Activated naive CD4-positive, alpha-beta T cell treated with anti-CD3 and anti-CD28 coated beads for 36 hours (primary cell): ENCODE measurements around the gene CFAP74. TPM values are rescaled to one million over a fixed set of nuclear protein-coding genes. Genes with fewer than 3 reads are reported as not detected.
A peak's percentile ranks its signal among the peaks of the same experiment; 100 is the strongest.

ENCODE experiments used
- CTCF ChIA-PET: fragments of 350-600 bp; sonication (Branson Sonifier 250); formaldehyde crosslinking; loops from one replicate; lab custom pipeline; 2021; ENCODE audit warnings: antibody characterized with exemption; lab: Charles Lee
- DNase-seq: peaks from one replicate; pipeline ENCODE4 v3.0.0-alpha.2; 2020
- H3K27ac Mint-ChIP-seq: one replicate; pipeline ENCODE4 v1.8.0; 2021; ENCODE audit warnings: mild to moderate bottlenecking, mixed read lengths
- H3K27me3 Mint-ChIP-seq: one replicate; pipeline ENCODE4 v1.8.0; 2021; ENCODE audit warnings: low read depth, mixed read lengths
- H3K36me3 Mint-ChIP-seq: one replicate; pipeline ENCODE4 v1.8.0; 2021; ENCODE audit warnings: low read depth, mixed read lengths
- H3K4me1 Mint-ChIP-seq: one replicate; pipeline ENCODE4 v1.8.0; 2021; ENCODE audit warnings: low read depth, mixed read lengths
- H3K4me3 Mint-ChIP-seq: one replicate; pipeline ENCODE4 v1.8.0; 2021; ENCODE audit warnings: mild to moderate bottlenecking, moderate library complexity, mixed read lengths
- H3K9me3 Mint-ChIP-seq: one replicate; pipeline ENCODE4 v1.8.0; 2021; ENCODE audit warnings: mixed read lengths
- intact Hi-C: fragments of 100-400 bp; cut with micrococcal nuclease; formaldehyde crosslinking; loops from one replicate; pipeline ENCODE4 v1.15.1; 2023
- total RNA-seq, 2 experiments: library from RNA; stranded (reverse); gene quantifications; one replicate each; pipeline ENCODE4 v1.2.3, GENCODE V29; 2021

Gene CFAP74, protein sequence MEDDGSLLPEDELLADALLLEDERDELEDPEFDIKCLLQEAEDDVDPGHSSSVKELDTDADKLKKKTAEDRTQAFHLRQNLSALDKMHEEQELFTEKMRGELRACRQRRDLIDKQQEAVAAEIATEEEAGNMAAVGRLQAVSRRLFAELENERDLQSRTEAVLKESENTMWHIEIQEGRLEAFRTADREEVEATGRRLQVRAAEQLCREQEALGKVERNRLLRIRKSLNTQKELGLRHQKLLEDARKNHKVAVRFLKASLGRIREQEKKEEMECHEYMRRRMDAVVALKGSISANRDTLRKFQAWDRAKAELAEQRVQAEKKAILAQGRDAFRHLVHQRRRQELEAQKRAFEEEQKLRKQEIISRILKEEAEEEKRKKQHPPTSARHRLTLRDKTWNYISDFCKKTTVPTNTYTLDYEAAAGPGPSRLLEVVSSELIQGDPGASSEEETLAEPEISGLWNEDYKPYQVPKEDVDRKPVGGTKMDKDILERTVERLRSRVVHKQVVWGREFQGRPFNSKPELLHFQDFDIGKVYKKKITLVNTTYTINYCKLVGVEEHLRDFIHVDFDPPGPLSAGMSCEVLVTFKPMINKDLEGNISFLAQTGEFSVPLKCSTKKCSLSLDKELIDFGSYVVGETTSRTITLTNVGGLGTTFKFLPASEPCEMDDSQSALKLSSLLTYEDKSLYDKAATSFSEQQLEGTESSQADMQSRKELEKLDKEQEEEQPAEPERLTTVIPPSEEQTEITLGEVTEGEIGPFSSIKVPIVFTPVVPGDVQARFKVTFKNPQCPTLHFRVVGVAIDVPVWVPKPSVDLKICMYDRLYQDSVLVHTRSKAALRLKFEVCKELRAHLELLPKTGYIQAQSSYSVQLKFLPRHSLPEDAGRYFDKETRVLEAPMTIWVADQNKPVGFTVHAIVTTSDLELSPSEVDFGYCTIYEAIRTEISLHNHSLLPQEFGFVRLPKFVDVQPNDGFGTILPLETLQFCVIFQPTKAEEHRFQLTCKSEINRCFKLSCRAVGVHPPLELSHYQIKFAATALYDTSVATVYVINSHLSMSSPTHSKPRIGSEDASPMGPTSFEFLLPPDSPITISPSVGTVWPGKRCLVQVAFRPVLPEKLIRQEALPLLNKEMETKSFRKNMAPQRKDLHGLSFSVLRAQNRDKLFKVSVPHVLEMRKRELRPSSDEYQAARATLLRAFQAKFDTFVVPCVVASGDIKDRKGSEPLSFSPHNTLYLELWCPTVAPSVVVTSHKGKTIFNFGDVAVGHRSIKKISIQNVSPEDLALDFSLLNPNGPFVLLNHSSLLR (N-terminal part only)
- not detected for total RNA-seq

DNA sequence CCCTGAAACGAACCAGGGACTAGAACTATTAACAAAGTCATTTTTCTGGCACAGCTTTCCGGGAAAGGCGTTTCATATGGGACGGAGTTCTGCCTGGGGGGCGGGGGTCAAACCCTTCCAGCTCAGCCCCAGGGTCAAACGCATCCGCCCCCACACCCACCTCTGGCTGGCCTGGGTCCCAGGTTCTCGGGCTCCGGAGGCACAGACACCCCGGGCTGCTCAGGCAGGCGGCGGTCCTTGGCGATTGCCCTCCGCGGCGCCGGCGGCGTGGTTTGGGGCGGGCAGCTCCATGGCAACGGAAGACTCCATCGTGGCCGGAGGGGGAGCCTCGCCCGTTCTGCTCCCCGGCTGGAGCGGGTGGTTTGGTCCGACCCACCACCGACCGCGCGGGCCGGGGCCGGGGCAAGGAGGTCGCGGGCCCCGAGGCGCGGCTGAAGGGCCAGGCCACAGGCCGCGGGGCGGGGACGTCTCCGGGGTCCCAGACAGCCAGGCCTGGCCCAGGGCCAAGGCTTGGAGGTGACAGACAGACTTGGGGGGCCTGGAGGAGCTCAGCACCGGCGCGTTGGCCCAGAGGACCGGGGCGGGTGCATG lies at the start of gene CFAP74:
Gene CFAP74, minus strand, starts transcription at position 246 of the 591 bp plus-strand sequence. CDS start 12,830 bp downstream, outside the sequence.
- CTCF ChIA-PET = interaction anchor here (1.1 to 1.2 kb wide), 2 partner anchors 10 to 41 kb away, joined by 3 to 8 read pairs; no protein-coding TSS in a partner anchor

DNA sequence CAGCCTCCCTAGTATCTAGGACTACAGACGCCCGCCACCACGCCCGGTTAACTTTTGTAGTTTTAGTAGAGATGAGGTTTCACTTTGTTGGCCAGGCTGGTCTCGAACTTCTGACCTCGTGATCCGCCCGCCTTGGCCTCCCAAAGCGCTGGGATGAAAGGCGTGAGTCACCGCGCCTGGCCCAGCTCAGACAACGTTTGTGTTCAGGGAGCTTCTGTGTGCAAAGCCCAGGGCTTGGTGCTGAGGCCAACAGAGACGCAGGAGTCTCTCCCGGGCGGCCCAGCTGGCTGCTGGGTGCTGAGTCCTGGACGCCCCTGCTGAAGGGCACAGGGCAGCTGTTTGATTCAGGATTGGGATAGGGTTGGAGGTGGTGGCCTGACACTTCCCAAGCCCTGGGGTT lies 49.6 kb upstream of the CFAP74 start:
- intact Hi-C loops = loop anchor here (5.0 to 10.0 kb wide), 2 partner anchors 79 to 268 kb away; no protein-coding TSS in a partner anchor
- no peaks in the 10 kb centered on the region for H3K36me3 Mint-ChIP-seq
- H3K27me3 Mint-ChIP-seq = peaks cover 8% of the 10 kb centered on the region
- H3K9me3 Mint-ChIP-seq = no peaks in the 10 kb centered on the region
- CTCF ChIA-PET = interaction anchor here (0.6 to 2.2 kb wide), 2 partner anchors 9 to 1615 kb away, joined by 4 to 5 read pairs; no protein-coding TSS in a partner anchor
- no peak overlapping the region for H3K27ac Mint-ChIP-seq
- no peak for DNase-seq
- no peak overlapping the region for H3K4me3 Mint-ChIP-seq
- peaks cover 7% of the 10 kb centered on the region for H3K4me1 Mint-ChIP-seq

More for the DNA sequence above, at the start of gene CFAP74:
- Mint-ChIP-seq H3K4me3 (no peak within 1 kb of the TSS), H3K36me3 (no peaks in the 10 kb centered on the region), H3K27ac (no peak within 1 kb of the TSS), H3K27me3 (peaks cover 40% of the 10 kb centered on the region), H3K4me1 (peaks cover 2% of the 10 kb centered on the region), H3K9me3 (no peaks in the 10 kb centered on the region)
- intact Hi-C loops = no loop called here
- DNase-seq = no peak

DNA sequence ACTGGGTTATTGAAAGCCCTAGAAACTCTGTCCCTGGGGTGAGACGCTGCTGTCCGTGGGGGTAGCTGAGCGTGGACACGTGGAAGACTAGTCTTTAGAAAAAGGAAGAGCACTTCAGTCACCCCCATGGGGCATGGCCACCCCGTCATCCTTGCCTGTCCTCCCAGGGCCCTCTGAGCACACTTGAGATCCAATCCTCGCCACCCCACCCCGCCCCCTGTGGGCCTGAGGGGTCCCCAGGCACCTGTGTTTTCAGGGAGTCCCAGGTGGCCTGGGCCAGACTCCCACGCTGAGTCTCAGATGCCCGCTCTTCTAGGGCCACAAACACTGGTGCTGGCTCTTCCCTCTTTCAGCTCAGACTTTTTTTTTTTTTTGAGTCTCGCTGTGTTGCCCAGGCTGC lies 49.2 kb upstream of the CFAP74 start:
- Mint-ChIP-seq H3K27me3 (peaks cover 9% of the 10 kb centered on the region), H3K4me1 (peaks cover 7% of the 10 kb centered on the region), H3K9me3 (no peaks in the 10 kb centered on the region), H3K36me3 (no peaks in the 10 kb centered on the region), H3K27ac (no peak overlapping the region), H3K4me3 (no peak overlapping the region)
- intact Hi-C loops = loop anchor here (5.0 to 10.0 kb wide), 2 partner anchors 80 to 268 kb away; no protein-coding TSS in a partner anchor
- CTCF ChIA-PET = interaction anchor here (0.6 to 2.2 kb wide), 2 partner anchors 8 to 1615 kb away, joined by 4 to 5 read pairs; no protein-coding TSS in a partner anchor
- no peak for DNase-seq

DNA sequence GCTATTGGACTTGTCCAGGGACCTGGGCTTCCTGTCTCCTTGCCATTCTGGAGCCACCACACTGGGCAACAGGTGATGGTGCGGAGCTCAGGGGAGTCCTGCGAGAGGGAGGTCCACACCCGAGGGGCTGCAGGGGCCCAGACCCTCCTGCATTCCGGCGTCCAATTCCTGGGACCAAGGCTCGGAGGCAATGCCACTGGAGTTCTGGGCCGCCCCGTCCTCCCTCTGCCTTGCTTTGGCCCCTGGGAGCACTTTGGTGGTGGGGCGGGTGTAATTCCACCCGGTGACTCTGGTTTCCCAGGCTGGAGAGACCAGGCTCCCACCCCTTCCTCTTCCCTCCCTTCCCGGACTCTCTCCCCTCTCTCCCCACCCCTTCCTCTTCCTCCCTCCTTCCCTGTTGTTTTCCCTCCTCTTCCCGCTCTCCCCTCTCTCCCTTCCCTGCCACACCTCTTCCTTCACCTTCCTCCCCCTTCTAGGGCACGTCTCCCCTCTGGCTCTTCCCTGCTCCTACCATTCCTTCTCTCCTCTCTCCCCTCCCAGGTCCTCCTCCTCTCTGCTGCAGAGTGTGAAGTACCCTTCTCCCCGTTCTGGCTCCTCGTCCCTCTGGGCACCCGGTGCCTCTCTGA lies 48.6 kb upstream of the CFAP74 start:
- peaks cover 7% of the 10 kb centered on the region for H3K4me1 Mint-ChIP-seq
- DNase-seq = no peak
- no peaks in the 10 kb centered on the region for H3K9me3 Mint-ChIP-seq
- H3K27me3 Mint-ChIP-seq = peaks cover 9% of the 10 kb centered on the region
- CTCF ChIA-PET = interaction anchor here (0.6 to 2.2 kb wide), 3 partner anchors 8 to 1616 kb away, joined by 3 to 5 read pairs (median 4); no protein-coding TSS in a partner anchor
- peak overlapping the region; percentile 53 for H3K4me3 Mint-ChIP-seq
- intact Hi-C loops = loop anchor here (5.0 to 10.0 kb wide), 2 partner anchors 80 to 267 kb away; no protein-coding TSS in a partner anchor
- no peaks in the 10 kb centered on the region for H3K36me3 Mint-ChIP-seq
- H3K27ac Mint-ChIP-seq = no peak overlapping the region

DNA sequence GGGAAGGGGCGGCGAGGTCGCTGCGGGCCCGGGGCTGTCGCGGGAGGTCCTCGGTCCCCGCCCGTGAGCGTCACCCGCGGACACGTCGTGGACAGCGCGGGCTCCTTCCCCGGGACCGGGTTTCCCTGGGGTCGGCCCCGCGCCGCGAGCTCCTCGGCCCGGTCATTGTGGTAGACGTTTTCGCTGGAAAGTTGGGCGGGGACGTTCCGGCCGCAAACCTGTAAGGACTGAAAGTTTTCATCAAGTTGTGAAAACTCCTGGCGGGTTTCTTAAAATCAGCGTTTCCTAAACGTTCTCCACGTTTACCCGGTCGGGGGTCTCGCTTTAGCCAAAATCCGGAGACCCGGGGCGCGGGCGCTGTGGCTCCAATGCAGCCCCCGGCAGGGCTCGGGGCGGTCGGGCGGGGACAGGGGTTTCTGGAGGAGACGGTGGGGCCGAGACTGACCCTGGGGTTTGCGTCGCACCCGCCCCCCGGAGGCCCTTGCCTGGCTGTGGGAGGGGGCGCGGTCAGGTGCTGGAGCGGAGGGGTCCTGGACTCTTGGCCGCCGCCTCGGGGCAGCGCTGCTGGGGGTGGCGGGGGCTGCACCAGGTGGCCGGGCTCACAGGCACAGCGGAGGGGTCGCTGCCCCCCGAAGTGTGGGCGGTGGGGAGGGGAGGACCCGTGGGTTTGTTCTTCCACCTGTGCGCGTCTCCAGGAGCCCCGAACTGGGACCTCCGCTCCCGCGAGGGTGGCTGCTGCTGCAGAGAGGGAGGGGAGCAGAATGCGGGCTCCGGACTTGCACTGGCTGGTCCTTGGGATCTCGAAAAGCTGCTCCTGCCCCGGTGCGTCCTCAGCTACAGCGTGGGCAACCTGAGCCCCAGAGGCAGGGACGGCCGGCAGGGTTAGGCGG lies 47.5 kb upstream of the CFAP74 start:
- CTCF ChIA-PET = interaction anchor here (1.1 kb wide), 1 partner anchor 82 kb away, joined by 3 read pairs; no protein-coding TSS in a partner anchor
- Mint-ChIP-seq H3K4me3 (peak overlapping the region; percentile 53), H3K4me1 (peaks cover 9% of the 10 kb centered on the region), H3K27ac (no peak overlapping the region), H3K36me3 (no peaks in the 10 kb centered on the region), H3K9me3 (no peaks in the 10 kb centered on the region), H3K27me3 (peaks cover 9% of the 10 kb centered on the region)
- intact Hi-C loops = loop anchor here (5.0 to 10.0 kb wide), 2 partner anchors 81 to 266 kb away; no protein-coding TSS in a partner anchor
- DNase-seq = no peak

DNA sequence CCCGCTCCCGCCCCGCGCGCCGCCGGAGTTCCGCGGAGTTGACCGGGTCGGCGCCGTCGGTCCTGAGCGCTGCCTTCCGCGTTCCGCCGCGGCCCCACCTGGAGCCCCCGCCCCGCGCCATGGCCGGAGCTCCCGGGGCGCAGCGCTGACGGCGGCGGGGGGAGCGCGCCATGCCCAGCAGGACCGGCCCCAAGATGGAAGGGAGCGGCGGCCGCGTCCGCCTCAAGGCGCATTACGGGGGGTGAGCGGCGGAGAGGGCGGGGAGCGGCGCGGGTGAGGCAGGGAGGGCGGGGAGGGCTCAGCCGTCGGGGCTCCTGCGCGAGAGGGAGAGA lies 46.8 kb upstream of the CFAP74 start:
- DNase-seq = peak; percentile 45
- Mint-ChIP-seq H3K27me3 (peaks cover 11% of the 10 kb centered on the region), H3K27ac (no peak overlapping the region), H3K4me1 (peaks cover 13% of the 10 kb centered on the region), H3K9me3 (no peaks in the 10 kb centered on the region), H3K36me3 (no peaks in the 10 kb centered on the region), H3K4me3 (peak overlapping the region; percentile 53)
- CTCF ChIA-PET = no interaction called here
- intact Hi-C loops = loop anchor here (5.0 to 10.0 kb wide), 2 partner anchors 82 to 266 kb away; no protein-coding TSS in a partner anchor

DNA sequence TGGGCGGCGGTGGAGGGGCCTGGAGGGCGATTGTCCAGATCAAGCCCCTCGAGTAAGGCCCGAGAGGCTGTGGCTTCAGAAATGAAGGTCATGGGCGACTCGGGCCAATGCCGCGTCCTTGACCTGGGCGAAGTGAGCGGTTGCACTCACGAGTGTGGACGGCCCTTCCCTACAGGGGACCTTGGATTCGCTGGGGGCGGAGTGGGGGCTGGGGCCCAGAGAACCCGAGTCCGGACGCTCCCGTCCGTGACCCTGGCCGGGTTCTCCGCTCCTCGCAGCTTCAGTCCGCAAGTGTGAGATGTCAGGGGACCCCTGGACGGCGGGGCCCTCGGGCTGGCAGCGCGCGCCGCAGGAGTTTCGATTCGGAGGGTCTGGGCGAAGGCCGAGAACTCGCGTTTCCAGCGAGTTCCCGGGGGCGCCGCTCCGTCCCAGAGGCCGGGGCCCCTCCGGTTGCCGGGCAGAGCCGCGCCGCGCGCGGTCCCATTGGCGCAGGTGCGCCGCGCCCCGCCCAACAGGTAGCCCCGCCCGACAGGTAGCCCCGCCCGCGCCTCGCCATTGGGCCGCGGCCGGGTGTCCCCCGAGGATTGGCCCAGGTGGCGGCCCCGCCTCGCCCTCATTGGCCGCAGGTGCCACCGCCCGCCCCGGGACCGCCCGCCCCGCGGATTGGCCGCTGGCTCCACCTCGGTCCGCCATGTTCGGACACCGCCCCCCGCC lies 46.3 kb upstream of the CFAP74 start, which contains the start of gene PRKCZ:
Gene PRKCZ, plus strand, starts transcription at position 694 of the 714 bp plus-strand sequence. CDS start 220 bp downstream, outside the sequence.
- H3K4me3 Mint-ChIP-seq = peak within 1 kb of the TSS; percentile 73
- no peak within 1 kb of the TSS for H3K27ac Mint-ChIP-seq
- H3K36me3 Mint-ChIP-seq = no peaks in the 10 kb centered on the region
- intact Hi-C loops = loop anchor here (5.0 to 10.0 kb wide), 2 partner anchors 82 to 265 kb away; no protein-coding TSS in a partner anchor
- peaks cover 17% of the 10 kb centered on the region for H3K4me1 Mint-ChIP-seq
- H3K27me3 Mint-ChIP-seq = peaks cover 12% of the 10 kb centered on the region
- H3K9me3 Mint-ChIP-seq = no peaks in the 10 kb centered on the region
- CTCF ChIA-PET = interaction anchor here (0.7 kb wide), 2 partner anchors 90 to 267 kb away, joined by 3 to 4 read pairs; no protein-coding TSS in a partner anchor
- DNase-seq = peak; percentile 93

DNA sequence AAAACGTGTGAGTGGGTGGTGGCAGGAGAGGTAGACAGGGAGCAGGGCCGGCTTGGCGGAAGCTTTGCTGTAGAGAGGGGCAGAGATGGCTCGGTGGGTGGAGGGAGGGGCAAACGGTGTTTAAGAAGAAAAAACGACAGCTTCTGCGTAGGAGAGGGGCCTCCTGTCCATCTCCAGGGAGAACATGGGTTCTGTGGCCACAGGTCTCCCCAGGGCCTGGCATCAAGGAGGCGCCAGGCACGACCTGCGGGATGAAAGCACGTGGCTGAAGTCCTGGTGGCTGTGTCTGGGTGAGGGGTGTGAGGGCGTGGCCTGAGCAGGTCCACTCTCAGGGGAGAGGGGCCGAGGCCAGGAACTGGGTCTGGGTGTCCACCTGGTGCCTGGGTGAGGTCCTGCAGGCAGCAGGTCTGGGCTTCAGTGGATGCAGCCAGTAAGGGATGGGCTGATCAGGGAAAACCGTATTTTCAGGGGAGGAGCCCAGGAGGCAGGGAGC lies 45.7 kb upstream of the CFAP74 start:
- CTCF ChIA-PET = interaction anchor here (0.7 kb wide), 2 partner anchors 89 to 267 kb away, joined by 3 to 4 read pairs; no protein-coding TSS in a partner anchor

More for the DNA sequence above, 45.7 kb upstream of the CFAP74 start:
- no peaks in the 10 kb centered on the region for H3K36me3 Mint-ChIP-seq
- H3K4me3 Mint-ChIP-seq = peak overlapping the region; percentile 73
- no peak overlapping the region for H3K27ac Mint-ChIP-seq
- peaks cover 17% of the 10 kb centered on the region for H3K4me1 Mint-ChIP-seq
- H3K27me3 Mint-ChIP-seq = peaks cover 12% of the 10 kb centered on the region
- H3K9me3 Mint-ChIP-seq = no peaks in the 10 kb centered on the region
- no peak for DNase-seq
- intact Hi-C loops = no loop called here
